ENCODE measurements around the gene SIGLECL1. TPM values are rescaled to one million over a fixed set of nuclear protein-coding genes. Genes with fewer than 3 reads are reported as not detected.

The SIGLECL1 gene
- total and polyA plus RNA-seq, 8 donors = not detected

GRCh38 chr19:51295382-51296126, 44.7 kb downstream of the SIGLECL1 start:
- FAIRE-seq = no peak
- Histone ChIP-seq H3K9me3 (no peaks in the 10 kb centered on the region), H3K4me1 (no peaks in the 10 kb centered on the region), H3K36me3 (no peaks in the 10 kb centered on the region), H3K27me3 (no peaks in the 10 kb centered on the region), H3K27ac (no peak overlapping the region), H3K4me3 (no peak overlapping the region)
- WGBS, 2 donors = 26 to 30% methylated on average over 15 of the region's 15 CpGs
- TF ChIP-seq CTCF (IDR thresholded peaks at IDR 0.05) = no peak
- intact Hi-C loops (cut with DNase I) = no loop called here
- ATAC-seq = no peak
- DNase-seq = no peak

- 34 to 42% methylated on average over 9 of the region's 9 CpGs for WGBS, 2 donors
- DNase-seq (no peak), ATAC-seq (no peak), FAIRE-seq (no peak)
- no peaks in the 10 kb centered on the region for H3K36me3 ChIP-seq
- no peak for TF ChIP-seq CTCF (IDR thresholded peaks at IDR 0.05)
- H3K27me3 ChIP-seq = no peaks in the 10 kb centered on the region
- H3K9me3 ChIP-seq = no peaks in the 10 kb centered on the region
- no peak overlapping the region for H3K4me3 ChIP-seq
- no peak overlapping the region for H3K27ac ChIP-seq
- intact Hi-C loops (cut with DNase I) = no loop called here
- H3K4me1 ChIP-seq = no peaks in the 10 kb centered on the region
Measured at GRCh38 chr19:51296336-51297093, 45.6 kb downstream of the SIGLECL1 start.

GRCh38 chr19:51297406-51297805, 46.5 kb downstream of the SIGLECL1 start:
- no peaks in the 10 kb centered on the region for H3K27me3 ChIP-seq
- H3K4me1 ChIP-seq = no peaks in the 10 kb centered on the region
- no peaks in the 10 kb centered on the region for H3K36me3 ChIP-seq
- DNase-seq (no peak), ATAC-seq (no peak), FAIRE-seq (no peak)
- H3K9me3 ChIP-seq = no peaks in the 10 kb centered on the region
- WGBS, 2 donors = 43% methylated on average over 5 of the region's 5 CpGs
- H3K27ac ChIP-seq = no peak overlapping the region
- no peak overlapping the region for H3K4me3 ChIP-seq
- intact Hi-C loops (cut with DNase I) = no loop called here
- no peak for TF ChIP-seq CTCF (IDR thresholded peaks at IDR 0.05)

- Histone ChIP-seq H3K4me1 (no peaks in the 10 kb centered on the region), H3K36me3 (no peaks in the 10 kb centered on the region), H3K27ac (no peak overlapping the region), H3K27me3 (no peaks in the 10 kb centered on the region), H3K4me3 (no peak overlapping the region), H3K9me3 (no peaks in the 10 kb centered on the region)
- FAIRE-seq = no peak
- TF ChIP-seq CTCF (IDR thresholded peaks at IDR 0.05) = no peak
- ATAC-seq = no peak
- WGBS, 2 donors = 47 to 57% methylated on average over 7 of the region's 7 CpGs
- intact Hi-C loops (cut with DNase I) = no loop called here
- no peak for DNase-seq
Measured at GRCh38 chr19:51301266-51301665, 50.4 kb downstream of the SIGLECL1 start.

- no peak for ATAC-seq
- Histone ChIP-seq H3K4me1 (no peaks in the 10 kb centered on the region), H3K27ac (no peak overlapping the region), H3K27me3 (no peaks in the 10 kb centered on the region), H3K9me3 (no peaks in the 10 kb centered on the region), H3K36me3 (no peaks in the 10 kb centered on the region), H3K4me3 (no peak overlapping the region)
- 47 to 63% methylated on average over 3 of the region's 3 CpGs for WGBS, 2 donors
- TF ChIP-seq CTCF (IDR thresholded peaks at IDR 0.05) = no peak
- DNase-seq = no peak
- FAIRE-seq = no peak
- intact Hi-C loops (cut with DNase I) = no loop called here
Measured at GRCh38 chr19:51305479-51305878, 54.6 kb downstream of the SIGLECL1 start.

All from pancreas (tissue), 10 donors.